Ovary (tissue), 9 donors: ENCODE results near the gene ZFAND2A. TPM values are rescaled to one million over a fixed set of nuclear protein-coding genes. Genes with fewer than 3 reads are reported as not detected.

Experiments
- DNase-seq, 5 donors: peaks; one replicate each; pipeline ENCODE4 v3.0.0-alpha.2; 2019 to 2020
- H3K27ac ChIP-seq, 2 donors: fragments of 200-600 bp; one replicate each; pipeline versions ENCODE4 v1.5.1 to v1.8.0; 2019 to 2022
- H3K27me3 ChIP-seq: fragments of 200-600 bp; one replicate; pipeline ENCODE4 v1.8.0; 2022
- H3K36me3 ChIP-seq: fragments of 200-600 bp; sonication (generic); one replicate; pipeline ENCODE4 v1.5.1; 2019
- H3K4me1 ChIP-seq: one replicate; pipeline ENCODE4 v1.8.1; 2013; ENCODE audit warnings: mild to moderate bottlenecking, moderate library complexity; ENCODE audit not compliant: insufficient read depth
- H3K4me3 ChIP-seq: fragments of 200-600 bp; sonication (generic); one replicate; pipeline ENCODE4 v1.5.1; 2017
- H3K9me3 ChIP-seq, 2 donors: fragments of 200-600 bp in 1 of 2; sonication (generic) in 1 of 2; one replicate each; pipeline versions ENCODE4 v1.5.1 to v1.8.1; 2013 to 2019; ENCODE audit warnings: mild to moderate bottlenecking in 1 of 2, moderate library complexity in 1 of 2
- EP300 ChIP-seq: sonication (generic); formaldehyde crosslinking; IDR thresholded peaks from one replicate; pipeline ENCODE4 v1.6.1; 2017; ENCODE audit warnings: antibody characterized with exemption
- POLR2A ChIP-seq: fragments of 450-650 bp; IDR thresholded peaks from one replicate; pipeline ENCODE4 v1.6.1; 2017; ENCODE audit warnings: antibody characterized with exemption, mild to moderate bottlenecking, moderate library complexity
- WGBS, 3 donors: extraction: QIAGEN DNeasy Blood & Tissue Kit in 1 of 3; methylation state at CpG; one replicate each; pipeline versions ENCODE4 v1.1.5 to v1.1.7; 2013 to 2017; 5-methylcytosine and 5-hydroxymethylcytosine counted together
- intact Hi-C, 4 donors: fragments of 100-400 bp; cut with DNase I; formaldehyde crosslinking; loops; one replicate each; pipeline versions ENCODE4 v1.11.0 to v1.15.1; 2022 to 2023
- polyA plus RNA-seq, 2 donors: library from polyadenylated mRNA; stranded (reverse); fragments of 200-250 nt in 1 of 2; fragments of 350-450 nt in 1 of 2; fragmentation: Illumina TruSeq in 1 of 2; extraction: RNeasy Lipid Tissue Mini Kit (QIAGEN cat#74804) in 1 of 2; gene quantifications; one replicate each; pipeline ENCODE4 v1.2.3, GENCODE V29; 2013 to 2014
- total RNA-seq, 7 donors: library from RNA; depleted of rRNA in 2 of 7; stranded (reverse); fragments of >200 nt in 2 of 7; fragmentation: NEBNext Ultra II Directional in 3 of 7; extraction: Animal tissue kit (Norgen Biotek cat#: 25700) in 3 of 7; gene quantifications; one replicate each; pipeline versions ENCODE4 v1.1.0 to v1.2.4, GENCODE V29; 2016 to 2023
- TF ChIP-seq, protein P1 (sequence below), 3 donors: fragments of 450-650 bp in 2 of 3; fragments of 200-600 bp in 1 of 3; IDR thresholded peaks; one replicate each; pipeline versions ENCODE4 v1.5.1 to v1.8.0; 2016 to 2022; ENCODE audit warnings: antibody characterized with exemption in 3 of 3, mild to moderate bottlenecking in 1 of 3
- donor health status: DM: no; HTN: no; CAD: no; lungs with moderate emphysema.
- donor health status: DM: no; HTN: no; CAD: no.
- donor health status: Bipolar disorder and iron deficiency.
- donor health status: DM: yes; HTN: yes; CAD: no.
- donor health status: DM: no; HTN: no; CAD: no.
- donor health status: DM: yes; HTN: yes; CAD: no.

The ZFAND2A gene
- total and polyA plus RNA-seq, 9 donors: 8.1 to 34.9 (median 18.2) TPM

DNA sequence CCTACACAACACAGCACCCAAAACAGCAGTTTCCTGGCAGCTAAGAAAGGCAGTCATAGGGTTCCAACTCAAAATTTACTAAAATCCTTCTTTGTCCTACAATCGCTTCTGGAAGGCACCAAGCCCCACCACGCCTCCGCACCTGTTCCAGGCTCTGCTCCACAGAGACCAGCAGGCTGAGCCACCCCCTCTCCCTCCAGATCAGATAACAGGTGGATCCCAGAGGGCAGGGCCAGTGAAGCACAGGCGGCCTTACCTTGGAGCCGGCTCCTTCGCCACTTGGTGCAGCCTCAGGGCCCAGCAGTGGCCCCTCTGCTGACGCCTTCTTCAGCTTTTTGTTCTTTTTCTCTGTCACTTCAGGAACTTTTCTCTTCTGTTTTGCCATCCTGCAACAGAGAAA lies 33.0 kb downstream of the ZFAND2A start:
- Histone ChIP-seq H3K9me3 (no peaks in the 10 kb centered on the region), H3K27ac (no peak overlapping the region), H3K36me3 (no peaks in the 10 kb centered on the region), H3K4me3 (no peak overlapping the region), H3K27me3 (no peaks in the 10 kb centered on the region), H3K4me1 (peaks cover 12% of the 10 kb centered on the region)
- DNase-seq: peak in 1 of 5 donors; percentile 10
- intact Hi-C loops: loop anchor here in 1 of 4 donors (5.0 kb wide), 1 partner anchor 35 kb away; no protein-coding TSS in a partner anchor
- TF ChIP-seq EP300 (no peak), POLR2A (no peak)
- TF ChIP-seq, protein P1, sequence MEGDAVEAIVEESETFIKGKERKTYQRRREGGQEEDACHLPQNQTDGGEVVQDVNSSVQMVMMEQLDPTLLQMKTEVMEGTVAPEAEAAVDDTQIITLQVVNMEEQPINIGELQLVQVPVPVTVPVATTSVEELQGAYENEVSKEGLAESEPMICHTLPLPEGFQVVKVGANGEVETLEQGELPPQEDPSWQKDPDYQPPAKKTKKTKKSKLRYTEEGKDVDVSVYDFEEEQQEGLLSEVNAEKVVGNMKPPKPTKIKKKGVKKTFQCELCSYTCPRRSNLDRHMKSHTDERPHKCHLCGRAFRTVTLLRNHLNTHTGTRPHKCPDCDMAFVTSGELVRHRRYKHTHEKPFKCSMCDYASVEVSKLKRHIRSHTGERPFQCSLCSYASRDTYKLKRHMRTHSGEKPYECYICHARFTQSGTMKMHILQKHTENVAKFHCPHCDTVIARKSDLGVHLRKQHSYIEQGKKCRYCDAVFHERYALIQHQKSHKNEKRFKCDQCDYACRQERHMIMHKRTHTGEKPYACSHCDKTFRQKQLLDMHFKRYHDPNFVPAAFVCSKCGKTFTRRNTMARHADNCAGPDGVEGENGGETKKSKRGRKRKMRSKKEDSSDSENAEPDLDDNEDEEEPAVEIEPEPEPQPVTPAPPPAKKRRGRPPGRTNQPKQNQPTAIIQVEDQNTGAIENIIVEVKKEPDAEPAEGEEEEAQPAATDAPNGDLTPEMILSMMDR (IDR thresholded peaks at IDR 0.05): no peak
- 93 to 94% (median 93%) methylated on average over 7 of the region's 7 CpGs for WGBS, 3 donors

DNA sequence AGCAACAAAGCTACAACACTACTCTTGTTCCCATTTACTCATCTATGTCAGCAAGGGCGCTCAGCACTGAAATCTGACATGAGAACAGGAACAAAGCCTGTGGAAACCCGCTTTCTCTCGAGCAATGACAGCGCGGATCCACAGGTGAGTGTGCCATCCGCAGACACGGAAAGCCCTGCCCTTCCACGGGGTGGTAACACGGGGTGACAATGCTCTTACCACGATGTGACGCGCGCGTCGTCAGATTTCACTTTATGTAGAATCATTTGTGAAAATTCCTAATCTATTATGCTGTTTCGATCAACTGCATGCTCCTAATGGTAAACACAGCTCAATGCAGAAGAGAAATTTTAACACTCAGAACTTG lies 34.4 kb downstream of the ZFAND2A start:
- Histone ChIP-seq H3K27me3 (no peaks in the 10 kb centered on the region), H3K27ac (no peak overlapping the region), H3K4me3 (no peak overlapping the region), H3K4me1 (peaks cover 18% of the 10 kb centered on the region), H3K9me3 (no peaks in the 10 kb centered on the region), H3K36me3 (no peaks in the 10 kb centered on the region)
- WGBS, 3 donors: 94 to 96% (median 95%) methylated on average over 16 of the region's 16 CpGs
- no peak for TF ChIP-seq EP300
- no peak for TF ChIP-seq POLR2A
- TF ChIP-seq, protein P1 (IDR thresholded peaks at IDR 0.05): no peak
- peak in 1 of 5 donors; percentile 21 for DNase-seq
- intact Hi-C loops: loop anchor here in 1 of 4 donors (5.0 kb wide), 1 partner anchor 33 kb away; no protein-coding TSS in a partner anchor

DNA sequence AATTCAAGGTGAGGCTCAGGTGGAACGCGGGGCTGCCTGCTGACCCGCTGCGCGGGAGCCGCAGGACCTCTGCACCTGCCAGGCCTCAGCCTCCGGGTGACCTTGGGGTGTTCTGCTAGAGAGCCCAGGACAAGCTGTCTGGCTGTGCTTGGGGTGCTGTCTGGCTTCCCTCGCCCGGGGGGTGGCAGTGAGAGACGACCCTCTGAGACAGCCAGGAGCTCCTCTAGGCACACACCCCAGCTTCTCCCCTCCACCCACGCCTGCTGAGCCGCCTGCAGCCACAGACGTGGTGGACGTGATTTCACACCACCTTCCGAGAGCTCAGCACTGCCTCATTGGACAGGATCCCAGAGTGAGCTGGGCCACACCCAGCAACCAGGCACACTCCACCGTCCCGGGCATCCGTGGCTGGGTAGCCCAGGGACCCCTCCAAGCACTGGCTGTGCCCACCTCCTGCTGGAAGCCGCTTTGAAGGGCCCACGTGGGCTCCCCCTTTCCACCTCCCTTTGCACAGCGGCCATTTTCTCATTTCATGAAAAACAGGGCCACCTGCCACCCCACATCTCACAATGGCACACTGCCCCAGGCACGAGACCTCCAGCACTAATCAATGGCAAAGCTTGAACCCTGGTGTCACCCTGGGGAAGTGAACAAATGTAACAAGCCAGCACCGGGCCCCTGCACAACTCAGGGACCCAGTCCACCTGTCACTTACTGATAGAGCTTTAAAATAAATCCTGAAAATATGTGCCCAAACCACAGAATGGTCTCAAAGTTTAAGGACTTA lies 35.0 kb downstream of the ZFAND2A start:
- TF ChIP-seq EP300: no peak
- TF ChIP-seq POLR2A: no peak
- TF ChIP-seq, protein P1 (IDR thresholded peaks at IDR 0.05): no peak
- intact Hi-C loops: loop anchor here in 1 of 4 donors (5.0 kb wide), 1 partner anchor 33 kb away; no protein-coding TSS in a partner anchor
- Histone ChIP-seq H3K9me3 (no peaks in the 10 kb centered on the region), H3K36me3 (no peaks in the 10 kb centered on the region), H3K27me3 (no peaks in the 10 kb centered on the region), H3K4me1 (peaks cover 18% of the 10 kb centered on the region), H3K4me3 (no peak overlapping the region), H3K27ac (no peak overlapping the region)
- 45 to 53% (median 53%) methylated on average over 23 of the region's 23 CpGs for WGBS, 3 donors
- peak in 2 of 5 donors; percentile 40 to 47 for DNase-seq

DNA sequence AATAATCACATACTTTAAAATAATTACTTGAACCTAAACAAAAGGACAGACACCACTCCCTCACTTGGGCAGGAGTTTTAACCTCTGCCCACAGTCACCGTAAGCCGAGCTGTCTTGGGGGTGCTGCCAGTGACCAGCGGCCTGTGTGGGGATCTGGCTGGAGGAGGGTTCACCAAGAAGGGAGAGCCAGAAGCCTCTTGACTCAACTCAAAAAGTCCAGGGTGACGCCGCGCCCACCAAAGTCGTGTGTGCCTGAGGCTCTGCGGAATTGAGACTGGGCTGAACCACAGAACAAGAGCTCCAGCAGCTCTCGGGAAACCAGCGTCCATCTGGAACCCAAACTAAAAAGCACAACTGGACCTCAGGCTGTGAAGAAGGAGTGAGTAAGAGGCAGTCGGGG lies 35.8 kb downstream of the ZFAND2A start:
- 58 to 60% (median 59%) methylated on average over 11 of the region's 11 CpGs for WGBS, 3 donors
- H3K27me3 ChIP-seq: no peaks in the 10 kb centered on the region
- peaks cover 18% of the 10 kb centered on the region for H3K4me1 ChIP-seq
- H3K27ac ChIP-seq: peak overlapping the region in 1 of 2 donors; percentile 55
- H3K4me3 ChIP-seq: no peak overlapping the region
- H3K36me3 ChIP-seq: no peaks in the 10 kb centered on the region
- DNase-seq: peak in 2 of 5 donors; percentile 35 to 37
- intact Hi-C loops: no loop called here
- TF ChIP-seq POLR2A (no peak), EP300 (no peak)
- TF ChIP-seq, protein P1 (IDR thresholded peaks at IDR 0.05): no peak
- H3K9me3 ChIP-seq: no peaks in the 10 kb centered on the region
